Measurements from ENCODE around the gene RGL1. TPM values are rescaled to one million over a fixed set of nuclear protein-coding genes. Genes with fewer than 3 reads are reported as not detected.
"Not testable (repeated sequence)": the region's sequence is repeated elsewhere in the genome, so short reads cannot be mapped to it uniquely, and the experiment has no call there.

Gene RGL1
- 1 to 10 TPM; 1.6 to 1.7 TPM for total RNA-seq

GRCh38 chr1:183804916-183805841 lies at the start of gene RGL1:
Gene RGL1 (plus strand): TSS chr1:183805120. CDS start chr1:183805298, 178 bp downstream.
- peaks cover 23% of the 10 kb centered on the region for H3K36me3 Mint-ChIP-seq
- H3K27me3 Mint-ChIP-seq = peaks cover 26% of the 10 kb centered on the region
- peak; percentile 44 for DNase-seq
- peak within 1 kb of the TSS; percentile 81 for H3K4me3 Mint-ChIP-seq
- H3K9me3 Mint-ChIP-seq = peaks cover 30% of the 10 kb centered on the region
- H3K27ac Mint-ChIP-seq = peak within 1 kb of the TSS; percentile 17
- H3K4me1 Mint-ChIP-seq = peaks cover 7% of the 10 kb centered on the region

GRCh38 chr1:183756326-183756725 lies 48.6 kb upstream of the RGL1 start:
- DNase-seq = no peak
- H3K27me3 Mint-ChIP-seq = no peaks in the 10 kb centered on the region
- peaks cover 16% of the 10 kb centered on the region for H3K36me3 Mint-ChIP-seq
- H3K9me3 Mint-ChIP-seq = peaks cover 7% of the 10 kb centered on the region
- no peaks in the 10 kb centered on the region for H3K4me1 Mint-ChIP-seq
- no peak overlapping the region for H3K4me3 Mint-ChIP-seq
- H3K27ac Mint-ChIP-seq = no peak overlapping the region

- H3K9me3 Mint-ChIP-seq = peaks cover 7% of the 10 kb centered on the region
- peaks cover 13% of the 10 kb centered on the region for H3K36me3 Mint-ChIP-seq
- H3K4me3 Mint-ChIP-seq = no peak overlapping the region
- H3K27me3 Mint-ChIP-seq = no peaks in the 10 kb centered on the region
- H3K4me1 Mint-ChIP-seq = no peaks in the 10 kb centered on the region
- DNase-seq = no peak
- no peak overlapping the region for H3K27ac Mint-ChIP-seq
These were observed 47.9 kb upstream of the RGL1 start for GRCh38 chr1:183757061-183757460.

- H3K27me3 Mint-ChIP-seq = no peaks in the 10 kb centered on the region
- no peak overlapping the region for H3K27ac Mint-ChIP-seq
- H3K4me1 Mint-ChIP-seq = no peaks in the 10 kb centered on the region
- H3K36me3 Mint-ChIP-seq = peaks cover 13% of the 10 kb centered on the region
- no peak overlapping the region for H3K4me3 Mint-ChIP-seq
- DNase-seq = no peak
- H3K9me3 Mint-ChIP-seq = peaks cover 7% of the 10 kb centered on the region
These were observed 46.0 kb upstream of the RGL1 start for GRCh38 chr1:183758913-183759312.

DNA sequence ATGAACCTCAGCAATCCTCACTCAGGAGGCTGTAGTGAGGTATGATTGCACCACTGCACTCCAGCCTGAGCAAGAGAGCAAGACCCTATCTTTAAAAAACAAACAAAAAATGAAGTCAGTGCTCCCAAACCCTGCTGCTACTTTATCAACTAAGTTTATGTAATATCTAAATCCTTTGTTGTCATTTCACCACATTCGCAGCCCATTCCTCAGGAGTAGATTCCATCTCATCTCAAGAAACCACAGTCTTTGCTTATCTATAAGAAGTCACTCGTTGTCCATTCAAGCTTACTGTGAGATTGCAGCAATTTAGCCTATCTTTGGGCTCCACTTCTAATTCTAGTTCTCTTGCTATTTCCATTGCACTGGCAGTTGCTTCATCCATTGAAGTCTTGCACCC lies 44.3 kb upstream of the RGL1 start:
- H3K4me1 Mint-ChIP-seq = no peaks in the 10 kb centered on the region
- H3K27me3 Mint-ChIP-seq = no peaks in the 10 kb centered on the region
- H3K36me3 Mint-ChIP-seq = peaks cover 20% of the 10 kb centered on the region
- DNase-seq = no peak
- H3K9me3 Mint-ChIP-seq = peaks cover 18% of the 10 kb centered on the region
- no peak overlapping the region for H3K4me3 Mint-ChIP-seq
- no peak overlapping the region for H3K27ac Mint-ChIP-seq

DNA sequence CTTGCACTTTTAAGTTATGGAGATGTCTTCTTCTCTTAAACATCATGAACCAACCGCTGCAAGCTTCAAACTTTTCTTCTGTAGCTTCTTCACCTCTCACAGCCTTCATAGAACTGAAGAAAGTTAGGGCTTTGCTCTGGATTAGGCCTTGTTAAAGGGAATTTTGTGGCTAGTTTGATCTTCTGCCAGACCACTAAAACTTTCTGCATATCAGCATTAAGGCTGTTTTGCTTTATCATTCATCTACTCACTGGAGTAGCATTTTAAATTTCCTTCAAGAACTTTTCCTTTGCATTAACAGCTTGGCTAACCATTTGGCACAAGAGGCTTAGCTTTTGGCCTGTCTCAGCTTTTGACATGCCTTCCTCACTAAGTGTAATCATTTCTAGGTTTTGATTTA lies 43.0 kb upstream of the RGL1 start:
- no peak overlapping the region for H3K4me3 Mint-ChIP-seq
- H3K4me1 Mint-ChIP-seq = no peaks in the 10 kb centered on the region
- H3K36me3 Mint-ChIP-seq = peaks cover 20% of the 10 kb centered on the region
- DNase-seq = no peak
- H3K27me3 Mint-ChIP-seq = no peaks in the 10 kb centered on the region
- H3K9me3 Mint-ChIP-seq = peaks cover 18% of the 10 kb centered on the region
- no peak overlapping the region for H3K27ac Mint-ChIP-seq

DNA sequence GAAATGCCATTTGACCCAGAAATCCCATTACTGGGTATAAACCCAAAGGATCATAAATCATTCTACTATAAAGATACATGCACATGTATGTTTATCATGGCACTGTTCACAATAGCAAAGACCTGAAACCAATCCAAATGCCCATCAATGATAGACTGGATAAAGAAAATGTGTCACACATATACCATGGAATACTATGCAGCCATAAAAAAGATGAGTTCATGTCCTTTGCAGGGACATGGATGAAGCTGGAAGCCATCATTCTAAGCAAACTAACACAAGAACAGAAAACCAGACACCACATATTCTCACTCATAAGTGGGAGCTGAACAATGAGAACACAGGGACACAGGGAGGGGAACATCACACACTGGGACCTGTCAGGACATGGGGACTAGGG lies 42.1 kb upstream of the RGL1 start:
- H3K4me3 Mint-ChIP-seq, H3K27me3 Mint-ChIP-seq, H3K4me1 Mint-ChIP-seq, H3K27ac Mint-ChIP-seq, DNase-seq: not testable (repeated sequence)
- peaks cover 20% of the 10 kb centered on the region for H3K36me3 Mint-ChIP-seq
- peaks cover 18% of the 10 kb centered on the region for H3K9me3 Mint-ChIP-seq

DNA sequence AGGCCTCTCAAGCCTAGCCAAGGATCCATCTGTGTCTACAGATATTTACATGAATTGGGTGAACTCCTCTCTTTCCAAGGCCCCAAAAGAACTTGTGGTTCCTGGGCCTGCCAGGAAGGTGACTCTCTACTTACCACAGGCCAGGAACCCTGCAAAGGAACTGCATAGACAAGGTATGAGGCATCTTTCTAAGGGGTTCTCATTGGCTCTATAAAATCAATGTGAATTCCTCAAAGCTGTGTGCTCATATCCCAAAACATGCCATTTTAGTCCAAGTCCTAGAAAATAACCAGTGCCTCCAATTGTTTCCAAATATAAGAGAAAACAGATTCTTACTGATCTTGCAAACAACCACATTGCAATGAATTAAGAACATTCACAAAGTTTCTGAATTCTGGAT lies 39.9 kb upstream of the RGL1 start:
- H3K36me3 Mint-ChIP-seq = peaks cover 22% of the 10 kb centered on the region
- H3K4me3 Mint-ChIP-seq = no peak overlapping the region
- no peak overlapping the region for H3K27ac Mint-ChIP-seq
- DNase-seq = no peak
- no peaks in the 10 kb centered on the region for H3K27me3 Mint-ChIP-seq
- H3K9me3 Mint-ChIP-seq = peaks cover 19% of the 10 kb centered on the region
- no peaks in the 10 kb centered on the region for H3K4me1 Mint-ChIP-seq

DNA sequence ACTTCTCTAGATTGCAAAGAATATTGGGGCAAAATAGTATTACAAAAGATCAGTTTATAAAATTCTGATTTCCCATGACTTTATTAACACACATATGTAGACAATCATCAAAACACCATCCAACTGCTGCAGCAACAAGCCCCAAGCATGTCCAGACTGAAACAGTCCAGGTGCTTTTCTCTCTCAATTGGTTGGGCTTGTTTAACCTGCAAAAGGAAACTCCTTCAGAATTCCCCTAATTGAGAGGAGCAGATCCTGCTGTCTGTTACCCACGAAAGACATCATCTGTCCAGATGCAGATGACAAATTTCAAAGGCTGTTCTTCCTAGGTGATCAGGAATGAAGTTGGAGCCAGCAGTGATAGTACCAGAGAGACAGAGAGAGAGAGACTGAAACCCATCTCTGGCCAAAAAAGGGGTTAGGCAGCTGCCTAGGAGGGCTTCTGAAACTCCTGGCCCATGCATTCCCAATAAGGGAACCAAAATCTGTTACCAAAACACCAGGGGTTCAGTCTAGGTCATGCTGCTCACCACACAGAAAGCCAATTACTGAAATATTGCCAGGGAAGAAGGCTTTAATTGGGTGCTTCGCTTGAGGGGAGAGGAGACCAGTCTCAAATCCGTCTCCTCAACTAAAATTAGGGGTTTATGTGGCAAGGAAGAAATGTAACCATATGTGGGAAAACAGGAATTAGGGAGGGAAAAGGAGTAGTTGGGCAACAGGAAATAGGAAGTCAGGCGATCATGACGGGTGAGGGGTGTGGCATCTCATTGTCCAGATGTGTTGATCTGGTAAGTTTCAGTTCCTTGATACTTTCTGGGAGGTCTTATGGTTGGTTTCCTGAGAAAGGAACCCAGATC lies 34.7 kb upstream of the RGL1 start:
- Mint-ChIP-seq H3K4me3 (no peak overlapping the region), H3K27ac (no peak overlapping the region), H3K27me3 (no peaks in the 10 kb centered on the region), H3K9me3 (peaks cover 25% of the 10 kb centered on the region), H3K36me3 (peaks cover 23% of the 10 kb centered on the region), H3K4me1 (no peaks in the 10 kb centered on the region)
- no peak for DNase-seq

DNA sequence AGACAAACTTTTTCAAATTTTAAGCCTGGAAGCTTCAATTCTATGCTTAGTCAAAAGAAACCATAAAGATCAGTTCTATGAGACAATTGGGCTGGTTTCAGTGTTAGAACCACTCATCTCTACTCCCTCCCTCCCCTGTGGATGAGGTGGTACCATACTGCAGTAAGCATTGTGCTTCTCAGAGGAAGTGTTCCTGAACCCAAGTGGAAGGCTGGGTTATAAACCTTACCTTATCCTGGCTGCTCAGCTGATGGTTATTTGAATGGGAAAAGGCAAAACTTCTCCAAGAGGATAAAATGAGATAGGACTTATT lies 34.1 kb upstream of the RGL1 start:
- Mint-ChIP-seq H3K27ac (no peak overlapping the region), H3K4me3 (no peak overlapping the region), H3K36me3 (peaks cover 24% of the 10 kb centered on the region), H3K27me3 (no peaks in the 10 kb centered on the region), H3K9me3 (peaks cover 26% of the 10 kb centered on the region), H3K4me1 (no peaks in the 10 kb centered on the region)
- no peak for DNase-seq

DNA sequence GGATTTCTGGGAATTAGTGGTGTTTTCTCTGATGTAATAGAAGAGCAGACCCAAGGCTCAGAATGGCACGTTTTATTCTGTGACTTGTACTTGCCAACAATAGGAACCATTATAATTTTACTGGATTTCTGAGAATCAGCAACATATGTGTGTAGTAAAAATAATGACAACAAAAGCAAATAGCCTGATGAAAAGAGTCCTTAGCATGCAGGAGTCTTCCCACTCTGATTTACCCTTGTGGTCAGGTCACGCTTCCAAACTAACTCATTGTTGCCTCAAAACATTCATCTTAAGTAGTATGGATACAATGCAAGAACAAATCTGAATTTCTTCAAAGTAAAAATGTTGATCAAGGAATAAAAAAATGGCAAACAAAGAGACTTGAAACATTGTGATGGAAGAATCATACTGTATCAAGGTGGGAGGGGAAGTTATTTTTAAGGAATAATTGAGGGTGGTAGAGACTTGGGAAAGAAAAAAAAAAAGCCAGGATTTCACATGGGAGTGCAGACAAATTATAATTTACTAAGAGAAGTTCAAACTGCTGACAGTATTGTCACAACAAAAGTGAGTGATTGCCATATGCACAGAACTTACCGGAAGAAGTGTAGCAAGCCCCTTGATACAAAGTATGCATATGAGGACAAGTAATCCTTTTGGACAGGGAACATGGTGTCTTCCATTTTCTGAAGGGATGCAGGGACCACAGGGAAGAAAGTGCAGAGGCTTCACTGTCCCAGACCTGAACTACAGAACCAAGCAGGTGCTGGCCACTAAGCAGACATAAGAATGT lies 31.2 kb upstream of the RGL1 start:
- Mint-ChIP-seq H3K36me3 (peaks cover 24% of the 10 kb centered on the region), H3K4me1 (no peaks in the 10 kb centered on the region), H3K27ac (no peak overlapping the region), H3K27me3 (no peaks in the 10 kb centered on the region), H3K4me3 (no peak overlapping the region), H3K9me3 (peaks cover 30% of the 10 kb centered on the region)
- DNase-seq = no peak

DNA sequence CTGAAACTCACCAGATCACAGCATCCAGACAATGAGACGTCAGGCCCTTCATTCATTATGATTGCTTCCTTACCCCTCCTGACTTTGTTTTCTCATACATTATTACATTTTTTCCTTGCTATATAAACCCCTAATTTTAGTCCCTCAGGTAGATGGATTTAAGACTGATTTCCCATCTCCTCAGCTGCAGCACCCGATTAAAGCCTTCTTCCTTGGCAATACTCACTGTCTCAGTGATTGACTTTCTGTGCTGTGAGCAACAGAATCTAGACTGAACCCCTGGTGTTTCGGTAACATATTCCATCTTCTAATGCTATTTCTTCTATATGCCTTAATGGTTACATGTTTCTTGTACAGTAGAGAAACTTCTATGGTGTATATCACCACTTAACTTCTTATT lies 30.0 kb upstream of the RGL1 start:
- no peaks in the 10 kb centered on the region for H3K4me1 Mint-ChIP-seq
- no peak overlapping the region for H3K27ac Mint-ChIP-seq
- H3K27me3 Mint-ChIP-seq = no peaks in the 10 kb centered on the region
- no peak overlapping the region for H3K4me3 Mint-ChIP-seq
- no peak for DNase-seq
- peaks cover 22% of the 10 kb centered on the region for H3K36me3 Mint-ChIP-seq
- H3K9me3 Mint-ChIP-seq = peaks cover 29% of the 10 kb centered on the region

- no peaks in the 10 kb centered on the region for H3K4me1 Mint-ChIP-seq
- H3K36me3 Mint-ChIP-seq = peaks cover 14% of the 10 kb centered on the region
- no peaks in the 10 kb centered on the region for H3K27me3 Mint-ChIP-seq
- H3K9me3 Mint-ChIP-seq = peaks cover 18% of the 10 kb centered on the region
- DNase-seq = no peak
- H3K27ac Mint-ChIP-seq = no peak overlapping the region
- no peak overlapping the region for H3K4me3 Mint-ChIP-seq
These were observed 28.2 kb upstream of the RGL1 start for GRCh38 chr1:183776731-183777130.

GRCh38 chr1:183777328-183777727 lies 27.6 kb upstream of the RGL1 start:
- no peak for DNase-seq
- peaks cover 14% of the 10 kb centered on the region for H3K36me3 Mint-ChIP-seq
- no peak overlapping the region for H3K4me3 Mint-ChIP-seq
- no peak overlapping the region for H3K27ac Mint-ChIP-seq
- H3K9me3 Mint-ChIP-seq = peaks cover 18% of the 10 kb centered on the region
- H3K27me3 Mint-ChIP-seq = no peaks in the 10 kb centered on the region
- no peaks in the 10 kb centered on the region for H3K4me1 Mint-ChIP-seq

GRCh38 chr1:183778045-183778444 lies 26.9 kb upstream of the RGL1 start:
- Mint-ChIP-seq H3K27me3 (no peaks in the 10 kb centered on the region), H3K27ac (no peak overlapping the region), H3K4me3 (no peak overlapping the region), H3K36me3 (peaks cover 13% of the 10 kb centered on the region), H3K4me1 (no peaks in the 10 kb centered on the region), H3K9me3 (peaks cover 16% of the 10 kb centered on the region)
- no peak for DNase-seq

Data from activated naive CD8-positive, alpha-beta T cell treated with anti-CD3 and anti-CD28 coated beads for 36 hours (primary cell).